ENCODE measurements around the gene JMJD1C.

Gene JMJD1C

GRCh38 chr10:63281967-63282366 lies 183.8 kb downstream of the JMJD1C start:
- no peaks in the 10 kb centered on the region; the same call in 1 of the 2 replicates for H4K20me1 ChIP-seq (ENCODE audit: low read depth, low read length)
- no peaks in the 10 kb centered on the region for H3K9me2 ChIP-seq (replicated peaks; ENCODE audit: insufficient read depth, low read length)
- H3F3A ChIP-seq (ENCODE audit: insufficient read depth) = no peaks in the 10 kb centered on the region
- H3K9me3 ChIP-seq (ENCODE audit: insufficient read depth, low read length) = no peaks in the 10 kb centered on the region
- H3K4me3 ChIP-seq (ENCODE audit: insufficient read depth, low read length, poor library complexity, severe bottlenecking) = no peak overlapping the region
- H3K9ac ChIP-seq (ENCODE audit: low read length) = no peak overlapping the region
- no peaks in the 10 kb centered on the region for H3K27me3 ChIP-seq (ENCODE audit: low read length)
- no peaks in the 10 kb centered on the region for H3K79me2 ChIP-seq (ENCODE audit: insufficient read depth, low read length)
- no peaks in the 10 kb centered on the region for H3K36me3 ChIP-seq (ENCODE audit: low read length)
- no peak overlapping the region for H3K27ac ChIP-seq (ENCODE audit: low read depth, low read length)
- no peak overlapping the region for H3K4me2 ChIP-seq (ENCODE audit: low read depth, low read length, poor library complexity, severe bottlenecking)
- H2AFZ ChIP-seq (ENCODE audit: low read depth, low read length, severe bottlenecking) = no peak overlapping the region
- TF ChIP-seq CTCF (IDR thresholded peaks at IDR 0.05; ENCODE audit: insufficient read depth, low read length, poor library complexity, severe bottlenecking) = no peak
- no peak for TF ChIP-seq EZH2phosphoT487 (conservative IDR thresholded peaks at IDR 0.05; ENCODE audit: low read length)

- H3K9ac ChIP-seq (ENCODE audit: low read length) = no peak overlapping the region
- no peak overlapping the region for H2AFZ ChIP-seq (ENCODE audit: low read depth, low read length, severe bottlenecking)
- H3K9me2 ChIP-seq (replicated peaks; ENCODE audit: insufficient read depth, low read length) = no peaks in the 10 kb centered on the region
- H3K27me3 ChIP-seq (ENCODE audit: low read length) = no peaks in the 10 kb centered on the region
- TF ChIP-seq EZH2phosphoT487 (conservative IDR thresholded peaks at IDR 0.05; ENCODE audit: low read length) = no peak
- TF ChIP-seq CTCF (IDR thresholded peaks at IDR 0.05; ENCODE audit: insufficient read depth, low read length, poor library complexity, severe bottlenecking) = no peak
- H3K4me3 ChIP-seq (ENCODE audit: insufficient read depth, low read length, poor library complexity, severe bottlenecking) = no peak overlapping the region
- H3K36me3 ChIP-seq (ENCODE audit: low read length) = no peaks in the 10 kb centered on the region
- H3K9me3 ChIP-seq (ENCODE audit: insufficient read depth, low read length) = no peaks in the 10 kb centered on the region
- 0 out of 2 replicates have a peak, but pooled peaks cover 3% of the 10 kb centered on the region for H4K20me1 ChIP-seq (ENCODE audit: low read depth, low read length)
- no peak overlapping the region for H3K27ac ChIP-seq (ENCODE audit: low read depth, low read length)
- H3K4me2 ChIP-seq (ENCODE audit: low read depth, low read length, poor library complexity, severe bottlenecking) = no peak overlapping the region
- H3K79me2 ChIP-seq (ENCODE audit: insufficient read depth, low read length) = no peaks in the 10 kb centered on the region
- no peaks in the 10 kb centered on the region for H3F3A ChIP-seq (ENCODE audit: insufficient read depth)
Observed at GRCh38 chr10:63280386-63280785, 185.4 kb downstream of the JMJD1C start.

- no peak for TF ChIP-seq CTCF (IDR thresholded peaks at IDR 0.05; ENCODE audit: insufficient read depth, low read length, poor library complexity, severe bottlenecking)
- TF ChIP-seq EZH2phosphoT487 (conservative IDR thresholded peaks at IDR 0.05; ENCODE audit: low read length) = no peak
- H3K27me3 ChIP-seq (ENCODE audit: low read length) = no peaks in the 10 kb centered on the region
Observed at GRCh38 chr10:63275094-63275493, 190.7 kb downstream of the JMJD1C start.

More at GRCh38 chr10:63275094-63275493, 190.7 kb downstream of the JMJD1C start:
- H3K9ac ChIP-seq (ENCODE audit: low read length) = no peak overlapping the region
- H3K4me3 ChIP-seq (ENCODE audit: insufficient read depth, low read length, poor library complexity, severe bottlenecking) = no peak overlapping the region
- H3K79me2 ChIP-seq (ENCODE audit: insufficient read depth, low read length) = peaks cover 9% of the 10 kb centered on the region
- 0 out of 2 replicates have a peak, but pooled peaks cover 6% of the 10 kb centered on the region for H3F3A ChIP-seq (ENCODE audit: insufficient read depth)
- 0 out of 2 replicates have a peak, but pooled peaks cover 5% of the 10 kb centered on the region for H4K20me1 ChIP-seq (ENCODE audit: low read depth, low read length)
- no peaks in the 10 kb centered on the region for H3K9me3 ChIP-seq (ENCODE audit: insufficient read depth, low read length)
- no peak overlapping the region for H3K4me2 ChIP-seq (ENCODE audit: low read depth, low read length, poor library complexity, severe bottlenecking)
- H3K27ac ChIP-seq (ENCODE audit: low read depth, low read length) = no peak overlapping the region
- no peaks in the 10 kb centered on the region for H3K36me3 ChIP-seq (ENCODE audit: low read length)
- H3K9me2 ChIP-seq (replicated peaks; ENCODE audit: insufficient read depth, low read length) = no peaks in the 10 kb centered on the region
- H2AFZ ChIP-seq (ENCODE audit: low read depth, low read length, severe bottlenecking) = no peak overlapping the region

Measured in SU-DHL-6 (cell line).